ENCODE data around the gene FABP7. TPM values are rescaled to one million over a fixed set of nuclear protein-coding genes. Genes with fewer than 3 reads are reported as not detected.

Gene FABP7
- total RNA-seq, 1 experiment from 2014 or later, result not detected

DNA sequence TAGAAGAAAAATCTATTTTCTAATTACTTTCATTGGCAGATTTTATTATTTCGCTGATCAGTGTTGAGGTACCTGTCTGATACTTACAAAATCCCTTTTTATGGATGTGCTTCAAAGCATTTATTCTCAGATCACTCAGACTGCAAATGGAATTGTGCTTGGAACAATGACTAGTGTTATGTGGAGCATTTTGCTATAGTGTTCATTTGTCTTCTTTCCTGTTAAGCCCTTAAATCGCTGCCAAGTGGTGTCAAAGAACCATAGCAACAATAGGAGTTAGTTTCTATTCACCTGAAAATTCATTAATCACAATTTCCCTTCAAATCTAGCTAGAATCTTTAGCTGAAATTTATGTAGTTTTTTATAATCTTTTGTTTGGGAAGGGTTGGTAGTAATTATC, 39.4 kb downstream of the FABP7 start:
- in situ Hi-C loops (cut with HindIII; ENCODE audit: low sequenced_read_pairs), result no loop called here
- no peak for DNase-seq (ENCODE audit: low spot score)

GRCh38 chr6:122821095-122821494, 41.6 kb downstream of the FABP7 start:
- in situ Hi-C loops (cut with HindIII; ENCODE audit: low sequenced_read_pairs), result no loop called here
- DNase-seq (ENCODE audit: low spot score), result no peak

DNA sequence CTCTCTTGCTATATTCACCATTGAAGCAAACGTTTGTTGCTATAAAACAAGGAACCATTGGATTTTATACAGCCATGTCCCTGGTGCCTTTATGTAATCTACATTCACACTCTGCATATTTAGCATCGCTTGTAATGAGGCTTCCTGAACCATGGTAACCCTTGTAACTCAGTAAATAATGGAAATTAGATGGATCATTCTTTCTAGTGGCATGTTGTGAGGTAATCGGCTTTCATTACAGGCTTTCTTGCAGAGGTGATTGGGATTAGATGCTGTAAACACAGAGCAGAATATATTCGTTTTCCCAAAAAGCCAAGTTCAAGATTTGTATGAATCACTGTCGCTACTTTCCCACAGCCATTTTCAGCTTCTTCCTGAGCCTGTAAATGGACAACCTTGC, 45.6 kb downstream of the FABP7 start:
- DNase-seq (ENCODE audit: low spot score), result no peak
- in situ Hi-C loops (cut with HindIII; ENCODE audit: low sequenced_read_pairs), result no loop called here

- DNase-seq (ENCODE audit: low spot score), result no peak
Measured at GRCh38 chr6:122829456-122829855, 49.9 kb downstream of the FABP7 start.

GRCh38 chr6:122831511-122831910, 52.0 kb downstream of the FABP7 start:
- no peak for DNase-seq (ENCODE audit: low spot score)
- in situ Hi-C loops (cut with HindIII; ENCODE audit: low sequenced_read_pairs), result no loop called here

More at GRCh38 chr6:122829456-122829855, 49.9 kb downstream of the FABP7 start:
- in situ Hi-C loops (cut with HindIII; ENCODE audit: low sequenced_read_pairs), result no loop called here

DNA sequence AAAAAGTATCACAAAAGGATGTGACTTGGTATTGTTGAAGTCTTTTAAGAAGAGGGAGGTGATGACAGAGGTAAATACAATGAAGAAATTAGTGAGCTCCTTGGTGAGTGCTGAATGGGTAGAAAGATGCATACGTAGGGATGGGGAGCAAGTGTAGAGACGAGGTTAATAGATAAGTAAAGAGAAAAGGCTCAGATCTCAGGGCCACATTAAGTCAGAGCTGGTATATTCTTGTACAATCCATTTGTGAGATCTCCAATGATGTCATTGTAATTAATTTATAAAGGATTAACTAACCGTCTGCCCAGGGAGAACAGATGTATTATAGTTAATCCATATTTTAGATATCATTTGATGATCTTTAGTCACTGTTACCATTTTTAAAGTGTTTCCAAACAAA, 52.9 kb downstream of the FABP7 start:
- in situ Hi-C loops (cut with HindIII; ENCODE audit: low sequenced_read_pairs), result no loop called here
- no peak for DNase-seq (ENCODE audit: low spot score)

- in situ Hi-C loops (cut with HindIII; ENCODE audit: low sequenced_read_pairs), result no loop called here
Measured at GRCh38 chr6:122833021-122833491, 53.5 kb downstream of the FABP7 start.

More at GRCh38 chr6:122833021-122833491, 53.5 kb downstream of the FABP7 start:
- peak; percentile 68 for DNase-seq (ENCODE audit: low spot score)

Other genes starting within 250 kb of the FABP7 start
- not detected in 2 replicates for gene PKIB, start 169.3 kb upstream of the FABP7 start, total RNA-seq (2014; rRNA removed; shearing (Covaris generic))
- gene SMPDL3A, start 9.5 kb downstream of the FABP7 start, total RNA-seq (2014; rRNA removed; shearing (Covaris generic)), result 0.07 and 1.2 TPM in 2 replicates
- gene CLVS2, start 216.5 kb downstream of the FABP7 start, total RNA-seq (2014; rRNA removed; shearing (Covaris generic)), result not detected in 2 replicates

All from G401 (cell line).